ENCODE measurements around the gene COG8. TPM values are rescaled to one million over a fixed set of nuclear protein-coding genes. Genes with fewer than 3 reads are reported as not detected.

COG8 gene, protein sequence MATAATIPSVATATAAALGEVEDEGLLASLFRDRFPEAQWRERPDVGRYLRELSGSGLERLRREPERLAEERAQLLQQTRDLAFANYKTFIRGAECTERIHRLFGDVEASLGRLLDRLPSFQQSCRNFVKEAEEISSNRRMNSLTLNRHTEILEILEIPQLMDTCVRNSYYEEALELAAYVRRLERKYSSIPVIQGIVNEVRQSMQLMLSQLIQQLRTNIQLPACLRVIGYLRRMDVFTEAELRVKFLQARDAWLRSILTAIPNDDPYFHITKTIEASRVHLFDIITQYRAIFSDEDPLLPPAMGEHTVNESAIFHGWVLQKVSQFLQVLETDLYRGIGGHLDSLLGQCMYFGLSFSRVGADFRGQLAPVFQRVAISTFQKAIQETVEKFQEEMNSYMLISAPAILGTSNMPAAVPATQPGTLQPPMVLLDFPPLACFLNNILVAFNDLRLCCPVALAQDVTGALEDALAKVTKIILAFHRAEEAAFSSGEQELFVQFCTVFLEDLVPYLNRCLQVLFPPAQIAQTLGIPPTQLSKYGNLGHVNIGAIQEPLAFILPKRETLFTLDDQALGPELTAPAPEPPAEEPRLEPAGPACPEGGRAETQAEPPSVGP
- polyA plus RNA-seq (2012; ENCODE audit: insufficient read length, low read depth): 21.6 TPM

DNA sequence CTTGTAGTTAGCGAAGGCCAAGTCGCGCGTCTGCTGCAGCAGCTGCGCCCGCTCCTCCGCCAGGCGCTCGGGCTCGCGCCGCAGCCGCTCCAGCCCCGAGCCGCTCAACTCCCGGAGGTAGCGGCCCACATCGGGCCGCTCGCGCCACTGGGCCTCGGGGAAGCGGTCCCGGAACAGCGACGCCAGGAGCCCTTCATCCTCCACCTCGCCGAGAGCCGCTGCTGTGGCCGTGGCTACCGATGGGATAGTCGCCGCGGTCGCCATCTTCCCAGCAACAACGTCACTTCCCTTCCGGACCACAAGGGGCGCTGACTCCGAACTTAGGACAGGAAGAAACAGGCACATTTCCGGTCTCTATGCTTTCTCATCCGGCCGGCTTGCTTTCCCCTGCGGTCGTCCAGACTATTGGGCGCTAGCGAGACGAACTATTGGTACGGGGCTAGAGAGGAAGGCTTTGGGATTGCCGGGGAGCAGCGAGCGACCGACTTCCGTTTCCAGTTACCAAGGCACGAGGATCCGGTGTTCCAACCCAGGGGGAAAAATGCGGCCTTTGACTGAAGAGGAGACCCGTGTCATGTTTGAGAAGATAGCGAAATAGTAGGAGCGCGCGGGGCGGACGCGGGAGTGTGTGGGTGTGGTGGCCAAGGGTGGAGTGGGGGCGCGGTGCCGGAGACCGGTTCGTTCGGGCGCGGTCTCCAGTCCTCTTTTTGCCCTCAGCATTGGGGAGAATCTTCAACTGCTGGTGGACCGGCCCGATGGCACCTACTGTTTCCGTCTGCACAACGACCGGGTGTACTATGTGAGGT lies at the start of gene COG8, which contains the start of gene NIP7:
TSS of gene COG8 (minus strand) at position 276 of the 806 bp plus-strand sequence. CDS start at position 264, 12 bp downstream.
TSS of gene NIP7 (plus strand) at position 484 of the 806 bp plus-strand sequence. CDS start at position 542, 58 bp downstream.
- TF ChIP-seq TAF1 (IDR thresholded peaks at IDR 0.05; ENCODE audit: borderline replicate concordance, insufficient read depth, low read length) (peak; percentile 98), SIN3A (IDR thresholded peaks at IDR 0.05; ENCODE audit: borderline replicate concordance, insufficient read depth, low read length) (no peak; the same call in 1 of the 2 replicates), POLR2AphosphoS5 (IDR thresholded peaks at IDR 0.05; ENCODE audit: low read depth, low read length) (peak; percentile 79), FOXP2 (optimal IDR thresholded peaks at IDR 0.05; ENCODE audit: borderline replicate concordance, extremely low read depth, extremely low read length, insufficient read depth) (peak; percentile 50)
- TF ChIP-seq, protein P1, sequence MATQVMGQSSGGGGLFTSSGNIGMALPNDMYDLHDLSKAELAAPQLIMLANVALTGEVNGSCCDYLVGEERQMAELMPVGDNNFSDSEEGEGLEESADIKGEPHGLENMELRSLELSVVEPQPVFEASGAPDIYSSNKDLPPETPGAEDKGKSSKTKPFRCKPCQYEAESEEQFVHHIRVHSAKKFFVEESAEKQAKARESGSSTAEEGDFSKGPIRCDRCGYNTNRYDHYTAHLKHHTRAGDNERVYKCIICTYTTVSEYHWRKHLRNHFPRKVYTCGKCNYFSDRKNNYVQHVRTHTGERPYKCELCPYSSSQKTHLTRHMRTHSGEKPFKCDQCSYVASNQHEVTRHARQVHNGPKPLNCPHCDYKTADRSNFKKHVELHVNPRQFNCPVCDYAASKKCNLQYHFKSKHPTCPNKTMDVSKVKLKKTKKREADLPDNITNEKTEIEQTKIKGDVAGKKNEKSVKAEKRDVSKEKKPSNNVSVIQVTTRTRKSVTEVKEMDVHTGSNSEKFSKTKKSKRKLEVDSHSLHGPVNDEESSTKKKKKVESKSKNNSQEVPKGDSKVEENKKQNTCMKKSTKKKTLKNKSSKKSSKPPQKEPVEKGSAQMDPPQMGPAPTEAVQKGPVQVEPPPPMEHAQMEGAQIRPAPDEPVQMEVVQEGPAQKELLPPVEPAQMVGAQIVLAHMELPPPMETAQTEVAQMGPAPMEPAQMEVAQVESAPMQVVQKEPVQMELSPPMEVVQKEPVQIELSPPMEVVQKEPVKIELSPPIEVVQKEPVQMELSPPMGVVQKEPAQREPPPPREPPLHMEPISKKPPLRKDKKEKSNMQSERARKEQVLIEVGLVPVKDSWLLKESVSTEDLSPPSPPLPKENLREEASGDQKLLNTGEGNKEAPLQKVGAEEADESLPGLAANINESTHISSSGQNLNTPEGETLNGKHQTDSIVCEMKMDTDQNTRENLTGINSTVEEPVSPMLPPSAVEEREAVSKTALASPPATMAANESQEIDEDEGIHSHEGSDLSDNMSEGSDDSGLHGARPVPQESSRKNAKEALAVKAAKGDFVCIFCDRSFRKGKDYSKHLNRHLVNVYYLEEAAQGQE (IDR thresholded peaks at IDR 0.05; ENCODE audit: insufficient read depth in 1 of 2, low read depth in 2 of 2, low read length in 2 of 2): no peak

- TF ChIP-seq SIN3A (IDR thresholded peaks at IDR 0.05; ENCODE audit: borderline replicate concordance, insufficient read depth, low read length) (no peak), FOXP2 (optimal IDR thresholded peaks at IDR 0.05; ENCODE audit: borderline replicate concordance, extremely low read depth, extremely low read length, insufficient read depth) (no peak), TAF1 (IDR thresholded peaks at IDR 0.05; ENCODE audit: borderline replicate concordance, insufficient read depth, low read length) (no peak), POLR2AphosphoS5 (IDR thresholded peaks at IDR 0.05; ENCODE audit: low read depth, low read length) (no peak)
- TF ChIP-seq, protein P1 (IDR thresholded peaks at IDR 0.05; ENCODE audit: insufficient read depth in 1 of 2, low read depth in 2 of 2, low read length in 2 of 2): no peak
Observed at GRCh38 chr16:69386596-69386995, 47.2 kb upstream of the COG8 start.

DNA sequence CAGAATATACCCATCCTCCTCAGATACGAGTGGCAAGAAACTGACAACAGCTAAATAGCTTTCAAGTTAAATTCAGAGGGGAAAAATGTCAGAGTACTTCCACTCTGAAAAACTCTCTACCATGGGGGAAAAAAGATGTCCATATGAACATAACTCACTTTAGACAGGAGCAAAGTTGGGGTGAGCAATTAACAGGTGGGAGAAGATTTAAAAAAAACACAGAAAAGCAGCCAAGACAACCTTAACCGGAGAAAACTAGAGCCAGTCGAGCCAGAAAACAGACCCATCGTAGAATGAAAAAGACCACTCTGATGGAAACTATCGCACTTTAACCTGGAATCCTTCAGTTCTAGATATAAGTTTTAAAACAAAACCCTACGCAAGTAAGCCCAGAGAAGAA lies 45.6 kb upstream of the COG8 start:
- no peak for TF ChIP-seq SIN3A (IDR thresholded peaks at IDR 0.05; ENCODE audit: borderline replicate concordance, insufficient read depth, low read length)
- TF ChIP-seq TAF1 (IDR thresholded peaks at IDR 0.05; ENCODE audit: borderline replicate concordance, insufficient read depth, low read length): no peak
- TF ChIP-seq POLR2AphosphoS5 (IDR thresholded peaks at IDR 0.05; ENCODE audit: low read depth, low read length): no peak
- TF ChIP-seq, protein P1 (IDR thresholded peaks at IDR 0.05; ENCODE audit: insufficient read depth in 1 of 2, low read depth in 2 of 2, low read length in 2 of 2): no peak
- no peak for TF ChIP-seq FOXP2 (optimal IDR thresholded peaks at IDR 0.05; ENCODE audit: borderline replicate concordance, extremely low read depth, extremely low read length, insufficient read depth)

DNA sequence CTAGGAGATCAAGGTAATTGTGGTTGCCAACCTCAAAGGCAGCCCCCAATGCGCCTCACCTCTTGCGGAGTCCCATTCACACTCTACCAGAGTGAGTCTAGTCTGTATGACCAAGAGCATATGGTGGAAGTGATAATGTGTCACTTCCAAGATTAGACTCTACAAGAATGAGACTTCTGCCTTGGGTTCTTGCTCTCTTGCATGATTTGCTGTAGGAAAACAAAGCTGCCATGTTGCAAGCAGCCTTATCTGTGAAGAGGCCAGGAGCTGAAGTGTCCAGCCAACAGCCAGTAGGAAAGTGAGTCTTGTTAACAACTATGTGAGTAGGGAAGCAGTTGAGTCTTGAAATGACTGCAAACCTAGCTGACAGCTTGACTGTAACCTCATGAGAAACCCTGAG lies 43.1 kb upstream of the COG8 start:
- TF ChIP-seq TAF1 (IDR thresholded peaks at IDR 0.05; ENCODE audit: borderline replicate concordance, insufficient read depth, low read length) (no peak), SIN3A (IDR thresholded peaks at IDR 0.05; ENCODE audit: borderline replicate concordance, insufficient read depth, low read length) (no peak), FOXP2 (optimal IDR thresholded peaks at IDR 0.05; ENCODE audit: borderline replicate concordance, extremely low read depth, extremely low read length, insufficient read depth) (no peak), POLR2AphosphoS5 (IDR thresholded peaks at IDR 0.05; ENCODE audit: low read depth, low read length) (no peak)
- TF ChIP-seq, protein P1 (IDR thresholded peaks at IDR 0.05; ENCODE audit: insufficient read depth in 1 of 2, low read depth in 2 of 2, low read length in 2 of 2): no peak
